B cell (primary cell): ENCODE measurements around the gene GNA12. TPM values are rescaled to one million over a fixed set of nuclear protein-coding genes. Genes with fewer than 3 reads are reported as not detected.

Source experiments
- ATAC-seq: fragments of 200-7000 bp; cut with Tn5 transposase; one replicate; pipeline ENCODE4 v1.10.0; 2021; ENCODE audit warnings: low read depth, mild to moderate bottlenecking, moderate number of reproducible peaks, moderate library complexity
- CTCF ChIA-PET: fragments of 350-600 bp; sonication (Branson Sonifier 250); formaldehyde crosslinking; loops from one replicate; lab custom pipeline; 2021; ENCODE audit warnings: antibody characterized with exemption, inconsistent platforms; lab: Charles Lee
- POLR2A ChIA-PET: fragments of 350-600 bp; sonication (Branson Sonifier 250); formaldehyde crosslinking; loops from one replicate; lab custom pipeline; 2021; ENCODE audit warnings: antibody characterized with exemption; lab: Charles Lee
- DNase-seq: peaks from one replicate; pipeline ENCODE4 v3.0.0; 2013
- H2AFZ ChIP-seq: 2 replicates; pipeline ENCODE4 v1.6.1; 2012; ENCODE audit warnings: mild to moderate bottlenecking, low read depth, low read length; ENCODE audit not compliant: insufficient read depth, poor library complexity, severe bottlenecking
- H3K27ac ChIP-seq, 2 donors: 1 replicate in 1 of 2; 2 replicates in 1 of 2; pipeline ENCODE4 v1.5.1; 2012 to 2013; ENCODE audit warnings: low read length in 2 of 2, mild to moderate bottlenecking in 2 of 2, moderate library complexity in 1 of 2
- H3K27me3 ChIP-seq, 4 experiments: fragments of 200-600 bp in 1 of 4; sonication (generic) in 1 of 4; replicated peaks in 1 of 4; 1 replicate in 2 of 4; 2 replicates in 2 of 4; pipeline versions ENCODE4 v1.6.1 to v1.7.0; 2013 to 2016; ENCODE audit warnings: low read length in 3 of 4, mild to moderate bottlenecking in 2 of 4, mixed read lengths in 1 of 4, moderate library complexity in 1 of 4; ENCODE audit not compliant: insufficient read depth in 4 of 4, control insufficient read depth in 3 of 4; ENCODE audit errors: control extremely low read depth in 1 of 4
- H3K36me3 ChIP-seq, 2 experiments: replicated peaks in 1 of 2; 1 replicate in 1 of 2; 2 replicates in 1 of 2; pipeline versions ENCODE4 v1.6.1 to v1.7.1; 2013; ENCODE audit warnings: low read length in 1 of 2; ENCODE audit not compliant: insufficient read depth in 2 of 2, control insufficient read depth in 1 of 2; ENCODE audit errors: control extremely low read depth in 1 of 2, extremely low read depth in 1 of 2
- H3K4me1 ChIP-seq, 2 donors: fragments of 200-600 bp in 1 of 2; sonication (generic) in 1 of 2; 1 replicate in 1 of 2; 2 replicates in 1 of 2; pipeline versions ENCODE4 v1.5.1 to v1.6.1; 2013 to 2017; ENCODE audit warnings: low read length in 2 of 2; ENCODE audit not compliant: control insufficient read depth in 2 of 2, insufficient read depth in 2 of 2
- H3K4me2 ChIP-seq: replicated peaks from 2 replicates; pipeline ENCODE3; 2012; ENCODE audit warnings: mild to moderate bottlenecking, low read depth, low read length; ENCODE audit not compliant: poor library complexity, severe bottlenecking
- H3K4me3 ChIP-seq, 5 experiments: fragments of 200-600 bp in 1 of 5; sonication (generic) in 1 of 5; 1 replicate in 3 of 5; 2 replicates in 2 of 5; pipeline versions ENCODE4 v1.5.1 to v1.7.0; 2011 to 2016; ENCODE audit warnings: low read length in 4 of 5, mild to moderate bottlenecking in 4 of 5, low read depth in 2 of 5, control low read depth in 1 of 5, moderate library complexity in 1 of 5; ENCODE audit not compliant: insufficient read depth in 1 of 5; ENCODE audit errors: control extremely low read depth in 1 of 5, extremely low read depth in 1 of 5
- H3K79me2 ChIP-seq: fragments of 200-600 bp; sonication (generic); one replicate; pipeline ENCODE4 v1.6.0; 2016; ENCODE audit warnings: low read length; ENCODE audit not compliant: control insufficient read depth, insufficient read depth
- H3K9ac ChIP-seq: fragments of 200-600 bp; sonication (generic); 2 replicates; pipeline ENCODE4 v1.6.1; 2017; ENCODE audit warnings: mild to moderate bottlenecking, low read length, moderate library complexity
- H3K9me3 ChIP-seq, 3 donors: one replicate each; pipeline versions ENCODE4 v1.6.1 to v1.7.1; 2013; ENCODE audit warnings: low read length in 2 of 3; ENCODE audit not compliant: control insufficient read depth in 2 of 3, insufficient read depth in 1 of 3; ENCODE audit errors: control extremely low read depth in 1 of 3
- H4K20me1 ChIP-seq: 2 replicates; pipeline ENCODE4 v1.6.0; 2012; ENCODE audit warnings: mild to moderate bottlenecking, low read length; ENCODE audit not compliant: insufficient read depth, control insufficient read depth, poor library complexity, severe bottlenecking
- H3K27ac Mint-ChIP-seq: one replicate; pipeline ENCODE4 v1.8.0; 2021; ENCODE audit warnings: mixed read lengths
- H3K27me3 Mint-ChIP-seq: one replicate; pipeline ENCODE4 v1.8.0; 2021; ENCODE audit warnings: mixed read lengths
- H3K4me1 Mint-ChIP-seq: one replicate; pipeline ENCODE4 v1.8.0; 2021; ENCODE audit warnings: mixed read lengths
- H3K4me3 Mint-ChIP-seq: one replicate; pipeline ENCODE4 v1.8.0; 2021; ENCODE audit warnings: mixed read lengths
- H3K9me3 Mint-ChIP-seq: one replicate; pipeline ENCODE4 v1.8.0; 2022; ENCODE audit warnings: mixed read lengths; ENCODE audit not compliant: insufficient read depth
- CTCF ChIP-seq: fragments of 200-600 bp; IDR thresholded peaks from one replicate; pipeline ENCODE4 v1.8.0; 2022; ENCODE audit warnings: antibody characterized with exemption, mild to moderate bottlenecking
- EZH2 ChIP-seq: IDR thresholded peaks from 2 replicates; pipeline ENCODE4 v1.6.1; 2012; ENCODE audit warnings: borderline replicate concordance, low read depth, mild to moderate bottlenecking, moderate library complexity, low read length; ENCODE audit not compliant: insufficient read depth, poor library complexity, severe bottlenecking
- WGBS: methylation state at CpG from one replicate; pipeline ENCODE4 v1.1.5; 2013; ENCODE audit warnings: missing lambda C conversion rate; ENCODE audit not compliant: insufficient coverage; 5-methylcytosine and 5-hydroxymethylcytosine counted together
- intact Hi-C: fragments of 100-400 bp; cut with micrococcal nuclease; formaldehyde crosslinking; loops from one replicate; pipeline ENCODE4 v1.10.0; 2022
- polyA plus RNA-seq: library from polyadenylated mRNA; depleted of rRNA; stranded (reverse); fragments of >200 nt; gene quantifications from 2 replicates; pipeline ENCODE4 v1.2.3, GENCODE V29; 2012
- total RNA-seq, 2 donors: library from RNA; stranded (reverse); fragments of 120-200 nt in 1 of 2; gene quantifications; 1 replicate in 1 of 2; 2 replicates in 1 of 2; pipeline versions ENCODE4 v1.2.3 to v1.2.4, GENCODE V29; 2013 to 2022

GNA12 gene
- total and polyA plus RNA-seq, 2 donors (not counting 1 experiment from before 2014, with no cell fraction given), result 34.6 to 110 TPM

DNA sequence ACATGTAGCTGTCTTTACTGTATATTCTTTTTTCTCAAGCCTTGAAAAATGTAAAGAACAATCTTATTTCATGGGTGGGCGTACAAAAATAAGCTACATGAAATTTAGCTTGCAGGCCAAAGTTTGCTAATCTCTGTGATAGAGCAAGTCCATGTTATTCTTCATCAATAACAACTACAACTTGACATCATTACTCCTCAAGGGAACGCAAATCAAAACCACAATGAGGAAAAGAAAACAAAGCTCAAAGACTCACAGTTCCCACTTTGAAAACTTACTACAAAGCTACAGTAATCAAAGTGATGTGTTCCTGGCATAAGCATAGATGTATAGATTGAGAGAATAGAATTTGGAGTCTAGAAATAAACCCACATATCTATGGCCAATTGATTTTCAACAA lies 62.5 kb downstream of the GNA12 start:
- peak; percentile 33 for ATAC-seq
- POLR2A ChIA-PET, result interaction anchor here (0.5 kb wide), 1 partner anchor 80 kb away, joined by 4 read pairs; no protein-coding TSS in a partner anchor
- H3K9ac ChIP-seq, result no peak overlapping the region

More for the DNA sequence above, 62.5 kb downstream of the GNA12 start:
- Mint-ChIP-seq H3K4me1 (peaks cover 35% of the 10 kb centered on the region), H3K27ac (peak overlapping the region; percentile 76), H3K9me3 (peaks cover 5% of the 10 kb centered on the region), H3K4me3 (peak overlapping the region; percentile 67), H3K27me3 (no peaks in the 10 kb centered on the region)
- Histone ChIP-seq H3K36me3 (peaks cover 0 to 12% of the 10 kb centered on the region in 2 experiments), H3K4me2 (no peak overlapping the region), H3K4me1 (peaks cover 0 to 5% of the 10 kb centered on the region in 2 donors), H3K27me3 (no peaks in the 10 kb centered on the region), H3K4me3 (no peak overlapping the region), H3K27ac (no peak overlapping the region), H4K20me1 (peaks cover 3% of the 10 kb centered on the region), H2AFZ (no peak overlapping the region), H3K79me2 (peaks cover 12% of the 10 kb centered on the region), H3K9me3 (no peaks in the 10 kb centered on the region)
- WGBS, result no CpG with 5 or more reads among the region's 2 CpGs
- intact Hi-C loops, result no loop called here
- no peak for DNase-seq
- CTCF ChIA-PET, result interaction anchor here (0.9 to 1.3 kb wide), 3 partner anchors 20 to 63 kb away, joined by 3 to 4 read pairs (median 4); no protein-coding TSS in a partner anchor
- TF ChIP-seq EZH2 (no peak), CTCF (no peak)
